NCI-H2227 (cell line): ENCODE measurements around the gene GRIN2D.
A peak's percentile ranks its signal among the peaks of the same experiment; 100 is the strongest.
"Not testable (repeated sequence)": the region's sequence is repeated elsewhere in the genome, so short reads cannot be mapped to it uniquely, and the experiment has no call there.

Experiments used
- DNase-seq: peaks from one replicate; lab custom pipeline; 2025; ENCODE audit not compliant: unreplicated experiment; lab: John Stamatoyannopoulos, UW

GRIN2D gene

GRCh38 chr19:48371367-48371766, 22.1 kb upstream of the GRIN2D start:
- no peak for DNase-seq

DNA sequence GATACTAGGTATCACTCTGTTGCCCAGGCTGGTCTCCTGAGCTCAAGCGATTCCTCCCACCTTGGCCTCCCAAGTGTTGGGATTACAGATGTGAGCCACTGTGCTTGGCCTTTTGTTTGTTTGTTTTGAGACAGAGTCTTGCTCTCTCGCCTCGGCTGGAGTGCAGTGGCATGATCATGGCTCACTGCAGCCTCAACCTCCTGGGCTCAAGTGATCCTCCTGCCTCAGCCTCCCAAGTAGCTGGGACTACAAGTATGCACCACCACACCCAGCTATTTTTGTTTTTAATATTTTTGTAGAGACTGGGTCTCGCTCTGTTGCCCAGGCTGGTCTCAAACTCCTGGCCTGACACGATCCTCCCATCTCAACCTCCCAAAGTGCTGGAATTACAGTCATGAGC, 21.7 kb upstream of the GRIN2D start:
- not testable (repeated sequence) for DNase-seq

DNA sequence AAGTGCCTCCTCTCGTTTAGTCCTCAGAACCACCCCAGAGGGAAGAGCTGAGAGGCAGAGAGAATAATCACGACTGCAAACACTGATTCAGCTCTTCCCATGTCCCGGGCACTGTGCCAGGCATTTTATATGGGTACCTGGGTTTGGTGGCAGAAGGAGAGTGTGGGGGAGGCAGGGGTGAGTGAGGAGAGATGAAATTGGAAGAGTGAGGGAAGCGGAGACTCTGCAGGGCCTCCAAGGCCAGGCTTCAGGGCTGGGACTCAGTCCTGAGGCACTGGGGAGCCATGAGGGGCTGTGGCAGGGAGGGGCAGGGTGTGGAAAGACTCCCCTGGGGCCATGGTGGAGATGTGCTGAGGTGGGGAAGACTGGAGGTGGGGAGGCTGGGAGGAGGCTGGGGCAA, 20.6 kb upstream of the GRIN2D start:
- DNase-seq = peak; percentile 55

GRCh38 chr19:48373567-48373966, 19.9 kb upstream of the GRIN2D start:
- DNase-seq = no peak

- no peak for DNase-seq
These were observed 15.3 kb upstream of the GRIN2D start for GRCh38 chr19:48378194-48378570.

DNA sequence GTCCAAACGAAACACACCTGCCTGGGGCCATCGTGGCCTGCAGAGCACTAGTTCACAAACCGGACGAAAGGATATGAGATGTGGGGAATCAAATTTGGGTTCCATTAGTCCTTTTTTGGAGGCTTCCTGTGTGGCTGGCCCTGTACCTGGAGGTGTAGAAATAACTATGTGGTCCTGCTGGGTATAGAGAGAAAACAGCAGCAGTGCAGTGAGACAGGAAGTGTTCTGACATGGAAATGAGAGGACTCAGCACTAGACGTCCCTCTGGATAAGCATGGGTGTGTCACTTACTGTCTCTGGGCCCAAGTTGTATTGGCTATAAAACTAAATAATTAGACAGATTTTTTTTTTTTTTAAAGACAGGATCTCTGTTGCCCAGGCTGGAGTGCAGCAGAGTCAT, 14.4 kb upstream of the GRIN2D start:
- no peak for DNase-seq

DNA sequence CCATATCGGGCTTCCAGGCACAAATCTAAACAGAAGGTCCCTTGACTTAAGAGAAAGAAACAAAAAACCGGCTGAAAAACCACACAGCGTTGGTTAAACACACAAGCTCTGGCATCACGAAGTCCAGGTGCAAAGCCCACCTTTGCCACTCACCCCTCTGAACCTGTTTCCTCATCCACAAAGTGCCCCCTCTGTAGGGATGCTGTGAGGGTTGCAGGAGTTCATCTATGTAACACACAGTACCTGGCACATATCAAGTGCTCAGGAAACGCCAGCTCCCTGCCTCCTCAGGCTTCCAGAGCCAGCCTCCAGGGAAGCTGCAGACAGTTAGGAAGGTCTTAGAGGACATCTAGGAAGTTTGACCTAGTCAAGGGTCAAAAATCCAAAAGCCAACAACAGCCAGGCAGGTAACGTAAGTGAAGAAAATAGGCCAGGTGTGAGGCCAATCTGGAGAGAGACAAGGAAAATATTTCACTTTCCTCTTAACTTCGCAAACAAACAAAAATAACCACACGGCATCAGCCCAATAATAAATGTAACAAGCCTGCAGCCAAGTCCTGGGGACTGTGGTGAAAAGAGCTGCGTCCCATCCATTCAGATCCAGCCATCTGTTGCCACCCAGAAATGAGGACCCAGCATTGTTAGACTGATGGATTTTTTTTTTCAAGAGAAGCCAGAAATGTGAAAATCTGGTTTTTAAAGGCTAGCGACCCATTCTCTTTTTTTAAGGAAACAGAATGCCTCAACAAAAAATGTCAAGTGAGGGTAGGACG, 12.1 kb upstream of the GRIN2D start:
- DNase-seq = no peak

- DNase-seq = no peak
These were observed 11.2 kb upstream of the GRIN2D start for GRCh38 chr19:48382286-48382685.

DNA sequence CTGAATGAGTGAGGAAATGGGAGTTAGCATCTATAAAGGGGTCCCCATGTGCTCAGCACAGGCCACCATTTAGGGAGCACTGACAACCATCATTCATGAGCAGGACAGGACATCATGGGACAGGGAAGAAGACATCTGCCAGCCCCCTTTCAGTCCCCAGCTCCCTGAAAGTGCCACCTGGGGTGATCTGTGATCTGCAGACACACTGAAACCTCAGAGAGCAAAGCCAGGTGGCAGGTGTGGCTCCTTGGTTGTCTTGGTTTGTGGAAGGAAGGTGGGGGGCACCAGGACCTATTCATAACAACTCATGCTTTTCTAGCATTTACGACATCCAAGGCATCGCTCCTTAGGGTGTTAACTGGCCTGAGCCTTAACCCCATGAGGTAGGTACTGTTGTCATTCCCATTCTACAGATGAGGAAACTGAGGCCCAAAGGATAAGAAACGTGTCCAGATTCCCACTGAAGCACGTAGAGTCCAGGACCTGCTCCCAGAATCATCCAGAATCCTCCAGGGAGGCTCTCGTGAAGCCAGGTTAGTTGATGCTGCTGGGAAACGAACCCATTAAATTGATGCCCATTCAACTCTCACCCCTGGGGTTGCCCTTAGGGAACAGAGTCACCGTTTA, 7.9 kb upstream of the GRIN2D start:
- no peak for DNase-seq

- no peak for DNase-seq
These were observed 6.5 kb upstream of the GRIN2D start for GRCh38 chr19:48386981-48387380.

GRCh38 chr19:48390188-48391099, 3.0 kb upstream of the GRIN2D start:
- DNase-seq = peak; percentile 29

DNA sequence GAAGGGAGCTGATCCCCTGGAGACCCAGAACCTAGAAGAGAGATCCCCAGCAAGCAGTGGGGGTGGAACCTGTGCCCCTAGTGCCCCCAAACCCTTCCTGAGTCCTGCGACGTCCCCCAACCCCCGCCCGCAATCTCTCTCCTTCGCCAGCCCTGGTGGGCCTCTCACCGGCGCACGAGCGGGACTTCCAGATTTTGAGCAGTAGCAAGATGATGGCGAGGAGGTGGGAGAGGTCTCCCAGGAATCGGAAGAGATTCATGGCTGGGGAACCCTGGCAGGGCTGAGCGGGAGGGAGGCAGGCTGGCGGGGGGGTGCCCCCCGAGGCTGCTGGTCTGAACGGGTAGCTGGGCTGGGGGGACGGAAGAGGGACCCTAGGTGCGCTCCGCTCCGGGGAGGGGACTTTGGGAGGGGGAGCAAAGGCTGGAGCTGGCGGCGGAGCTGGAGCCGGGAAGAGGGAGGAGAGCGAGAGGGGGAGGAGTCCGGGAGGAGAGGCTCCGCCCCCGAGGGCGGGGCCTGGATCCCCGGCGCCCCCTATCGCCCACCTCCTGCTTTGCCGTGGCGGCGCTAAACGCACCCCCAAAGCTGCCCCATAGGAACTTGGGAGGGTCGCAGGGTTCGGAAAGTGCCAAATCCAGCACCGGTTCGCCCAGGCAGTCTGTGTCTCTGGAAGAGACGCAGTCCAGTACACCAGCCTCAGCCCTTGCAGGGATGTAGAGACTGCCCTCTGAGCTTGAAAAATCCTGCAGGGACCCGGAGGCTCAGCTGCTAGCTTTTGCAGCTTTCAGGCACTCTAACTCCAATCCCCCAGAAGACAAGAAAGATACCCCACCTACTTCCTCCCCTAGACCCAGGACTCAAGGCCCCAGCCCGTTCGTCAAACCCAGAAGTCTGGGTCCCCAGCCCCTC, 2.1 kb upstream of the GRIN2D start, which contains the start of gene KDELR1:
KDELR1 (minus strand) TSS at position 452 of the 906 bp plus-strand sequence; CDS start at position 259, 193 bp downstream.
- DNase-seq = peak; percentile 68

DNA sequence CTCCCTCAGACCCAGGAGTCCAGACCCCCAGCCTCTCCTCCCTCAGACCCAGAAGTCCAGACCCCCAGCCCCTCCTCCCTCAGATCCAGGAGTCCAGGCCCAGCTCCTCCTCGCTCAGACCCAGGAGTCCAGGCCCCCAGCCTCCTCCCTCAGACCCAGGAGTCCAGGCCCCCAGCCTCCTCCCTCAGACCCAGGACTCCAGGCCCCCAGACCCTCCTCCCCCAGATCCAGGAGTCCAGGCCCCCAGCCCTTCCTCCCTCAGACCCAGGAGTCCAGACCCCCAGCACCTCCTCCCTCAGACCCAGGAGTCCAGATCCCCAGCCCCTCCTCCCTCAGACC, 1.5 kb upstream of the GRIN2D start:
- not testable (repeated sequence) for DNase-seq

GRCh38 chr19:48392860-48393558, 459 bp upstream of the GRIN2D start:
- no peak for DNase-seq

- no peak for DNase-seq
These were observed 1.1 kb downstream of the GRIN2D start for GRCh38 chr19:48394331-48395169.

DNA sequence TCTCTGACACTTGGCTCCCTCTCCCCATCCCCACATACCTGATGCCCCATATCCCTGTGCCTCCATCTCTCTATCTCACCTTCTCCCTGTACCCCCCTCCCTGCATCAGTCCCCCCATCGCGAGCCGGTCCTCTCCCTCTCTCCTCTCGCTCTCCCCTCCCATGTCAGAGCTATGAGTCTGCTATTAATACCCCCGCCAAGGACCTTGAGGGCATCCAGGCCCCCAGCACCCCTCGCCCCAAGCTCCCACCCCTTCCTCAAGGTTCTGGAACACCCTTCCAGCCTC, 1.6 kb downstream of the GRIN2D start:
- no peak for DNase-seq

GRCh38 chr19:48395499-48395898, 2.0 kb downstream of the GRIN2D start:
- no peak for DNase-seq

GRCh38 chr19:48396016-48396823, 2.8 kb downstream of the GRIN2D start:
- DNase-seq = no peak

GRCh38 chr19:48396824-48397176, 3.3 kb downstream of the GRIN2D start:
- no peak for DNase-seq
